Activated CD8-positive, alpha-beta memory T cell treated with anti-CD3 and anti-CD28 coated beads, Interleukin-2, amount 50 U/mL, for 4 hours (primary cell): ENCODE measurements around the gene PRKCA.

Source experiments
- DNase-seq: peaks from one replicate; pipeline ENCODE4 v3.0.0-alpha.2; 2020

PRKCA gene

DNA sequence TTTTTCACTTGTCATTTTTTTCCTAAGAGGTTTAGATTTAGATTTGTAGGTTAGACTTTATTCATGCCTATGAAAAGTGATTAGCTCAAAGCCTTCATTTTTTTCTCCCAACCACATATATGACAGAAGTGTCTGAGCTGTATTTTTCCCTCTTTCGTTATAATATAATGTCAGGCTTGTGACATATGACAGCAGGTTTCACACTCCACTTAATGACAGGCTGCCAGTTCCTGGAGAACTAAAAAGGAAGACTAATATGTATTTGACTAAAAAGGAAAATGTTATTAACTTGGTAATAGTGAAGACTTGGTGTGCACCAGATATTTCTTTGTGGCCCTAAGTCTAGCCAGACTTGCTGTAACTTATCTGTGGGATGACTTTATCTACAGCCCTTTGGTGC is 331.8 kb downstream of the PRKCA start:
- no peak for DNase-seq

DNA sequence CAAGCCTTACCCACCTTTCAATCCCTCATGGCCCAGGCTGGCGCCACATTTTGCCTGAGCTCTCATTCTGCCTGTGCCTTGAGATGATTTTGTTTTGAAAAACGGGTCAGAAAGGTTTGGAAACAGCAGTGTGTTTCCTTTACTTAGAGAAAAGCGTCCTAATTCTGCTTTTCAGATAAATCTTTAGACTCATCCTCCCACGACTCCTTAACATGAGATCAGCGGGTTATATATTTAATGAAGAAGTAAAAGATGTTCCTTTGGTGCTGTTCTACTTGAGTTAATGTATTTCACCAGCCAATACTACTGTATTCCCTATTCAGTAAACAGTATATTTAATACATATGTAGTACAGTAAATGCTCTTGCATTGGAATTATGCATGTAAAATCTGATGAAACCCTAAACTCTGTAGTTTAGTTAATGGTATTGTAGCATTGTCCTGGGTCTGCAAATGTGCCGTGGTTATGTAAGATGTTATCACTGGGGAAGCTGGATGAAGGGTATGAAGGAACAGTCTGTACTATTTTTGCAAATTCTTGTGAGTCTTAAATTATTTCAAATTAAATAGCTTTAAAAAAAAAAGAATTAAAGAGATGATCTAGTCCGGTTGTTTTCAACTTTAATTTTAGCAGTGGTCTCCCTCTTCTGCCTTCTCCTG is 333.1 kb downstream of the PRKCA start:
- DNase-seq: no peak

DNA sequence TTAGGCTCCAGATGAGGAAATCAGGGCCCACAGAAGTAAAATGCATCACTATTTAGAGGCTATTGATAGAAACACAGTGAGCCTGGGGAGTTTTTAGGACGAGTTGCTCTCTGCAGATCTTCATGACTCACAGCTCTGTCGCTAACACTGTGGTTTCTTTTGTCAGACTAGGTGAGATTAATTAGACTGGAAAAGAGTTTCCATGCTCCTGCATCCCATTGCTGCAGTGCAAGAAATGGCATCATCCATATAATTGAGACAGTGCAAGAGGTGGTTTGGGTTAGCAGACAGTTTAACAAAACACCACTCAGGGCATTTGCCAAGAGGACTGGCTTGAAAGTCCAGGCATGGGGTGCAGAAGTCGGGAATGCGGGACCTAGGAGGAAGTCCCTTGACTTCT is 333.7 kb downstream of the PRKCA start:
- no peak for DNase-seq

DNA sequence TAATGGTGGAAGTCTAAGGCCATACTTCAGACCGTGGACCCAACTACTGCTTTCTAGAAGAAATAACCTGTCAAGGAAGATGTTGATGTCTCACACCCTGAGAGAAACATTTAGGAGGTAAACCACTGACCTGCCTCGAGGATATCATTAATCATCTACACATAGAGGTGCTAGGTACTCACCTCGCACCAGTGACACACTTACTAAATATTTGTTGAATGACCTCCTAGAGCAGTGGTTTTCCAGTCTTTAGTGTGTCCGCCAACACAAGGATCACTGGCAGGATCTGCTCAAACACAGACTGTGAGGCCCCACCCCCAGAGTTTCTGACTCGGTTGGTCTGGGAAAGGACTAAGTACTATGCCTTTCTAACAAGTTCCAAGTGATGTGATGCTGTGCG is 335.1 kb downstream of the PRKCA start:
- DNase-seq: no peak

DNA sequence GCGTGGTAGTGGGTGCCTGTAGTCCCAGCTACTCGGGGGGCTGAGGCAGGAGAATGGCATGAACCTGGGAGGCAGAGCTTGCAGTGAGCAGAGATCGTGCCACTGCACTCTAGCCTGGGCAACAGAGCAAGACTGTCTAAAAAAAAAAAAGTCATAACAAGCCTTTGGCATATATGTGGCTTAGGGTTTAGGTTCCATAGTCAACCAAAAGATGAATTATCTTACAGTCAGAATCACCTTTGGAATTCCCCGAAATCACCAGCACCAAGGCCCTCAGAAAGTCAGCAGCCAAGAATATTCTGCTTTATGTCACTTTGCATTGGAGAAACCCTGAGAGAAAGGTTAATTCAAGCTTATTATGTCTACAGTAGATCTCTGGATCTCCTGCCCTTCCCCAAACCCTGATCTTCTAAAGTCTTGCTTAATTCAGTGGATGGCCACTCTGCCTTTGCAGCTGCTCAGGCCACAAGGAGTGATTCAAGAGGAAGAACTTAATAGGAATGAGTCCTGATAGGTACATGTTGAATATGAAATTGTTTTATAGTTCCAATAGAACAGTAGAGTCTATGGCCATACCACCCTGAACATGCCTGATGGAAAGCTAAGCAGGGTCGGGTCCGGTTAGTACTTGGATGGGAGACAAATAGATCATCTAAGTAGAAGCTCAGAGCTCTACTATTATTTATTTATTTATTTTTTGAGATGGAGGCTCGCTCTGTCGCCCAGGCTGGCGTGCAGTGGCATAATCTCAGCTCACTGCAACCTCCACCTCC is 336.5 kb downstream of the PRKCA start:
- no peak for DNase-seq

DNA sequence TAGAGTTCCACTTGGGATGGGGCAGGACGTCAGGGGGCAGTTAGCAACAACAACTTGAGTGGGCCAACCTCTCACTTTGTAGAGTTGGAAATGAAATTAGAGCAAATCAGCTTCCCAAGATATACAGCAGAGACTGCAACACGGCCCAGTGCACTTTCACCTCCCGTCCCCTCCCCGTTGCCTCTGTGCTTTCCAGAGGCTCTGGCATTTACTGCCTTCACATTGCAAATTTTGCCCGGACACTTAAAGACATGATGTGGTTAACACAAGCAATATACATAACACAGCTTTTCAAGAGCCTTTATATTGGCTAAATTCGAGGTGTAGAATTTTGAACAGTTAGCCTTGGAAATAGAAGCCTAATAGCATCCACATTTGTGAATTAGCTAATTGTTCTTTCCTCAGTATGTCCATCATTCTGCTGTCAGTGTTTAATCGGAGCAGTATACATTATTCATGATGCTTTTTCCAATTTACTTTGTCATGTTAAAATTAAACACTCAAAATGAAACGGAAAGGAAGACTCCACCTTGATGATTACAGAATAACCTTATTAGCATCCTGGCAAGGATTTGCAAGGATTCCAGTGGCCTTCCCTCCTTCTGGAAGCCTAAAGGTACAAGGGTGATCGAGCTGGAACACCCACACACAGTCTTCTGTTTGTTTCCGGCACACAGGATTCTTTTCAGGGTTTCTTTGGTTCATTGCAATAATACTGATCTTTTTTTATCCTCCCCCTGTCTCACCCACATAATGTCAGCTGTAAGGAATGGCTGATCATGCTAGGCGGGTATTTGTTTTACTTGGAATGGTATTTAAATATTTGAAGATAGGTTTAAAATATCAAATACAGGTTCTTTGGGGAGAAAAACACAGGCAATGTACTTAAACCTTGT is 341.6 kb downstream of the PRKCA start:
- no peak for DNase-seq

DNA sequence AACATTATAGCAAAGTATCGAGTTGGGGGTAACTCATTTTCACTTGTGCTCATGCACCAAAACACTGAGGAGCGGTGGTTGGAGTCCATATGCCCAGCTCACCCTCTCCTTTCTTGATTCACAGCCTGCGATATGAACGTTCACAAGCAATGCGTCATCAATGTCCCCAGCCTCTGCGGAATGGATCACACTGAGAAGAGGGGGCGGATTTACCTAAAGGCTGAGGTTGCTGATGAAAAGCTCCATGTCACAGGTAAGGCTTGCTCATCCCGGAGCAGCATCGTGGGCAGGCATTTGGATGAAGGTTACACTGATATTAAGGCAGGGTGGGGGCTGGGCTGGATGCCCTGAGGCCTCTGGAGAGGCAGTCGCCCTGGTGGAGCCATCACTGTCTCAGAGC is 342.8 kb downstream of the PRKCA start:
- no peak for DNase-seq

DNA sequence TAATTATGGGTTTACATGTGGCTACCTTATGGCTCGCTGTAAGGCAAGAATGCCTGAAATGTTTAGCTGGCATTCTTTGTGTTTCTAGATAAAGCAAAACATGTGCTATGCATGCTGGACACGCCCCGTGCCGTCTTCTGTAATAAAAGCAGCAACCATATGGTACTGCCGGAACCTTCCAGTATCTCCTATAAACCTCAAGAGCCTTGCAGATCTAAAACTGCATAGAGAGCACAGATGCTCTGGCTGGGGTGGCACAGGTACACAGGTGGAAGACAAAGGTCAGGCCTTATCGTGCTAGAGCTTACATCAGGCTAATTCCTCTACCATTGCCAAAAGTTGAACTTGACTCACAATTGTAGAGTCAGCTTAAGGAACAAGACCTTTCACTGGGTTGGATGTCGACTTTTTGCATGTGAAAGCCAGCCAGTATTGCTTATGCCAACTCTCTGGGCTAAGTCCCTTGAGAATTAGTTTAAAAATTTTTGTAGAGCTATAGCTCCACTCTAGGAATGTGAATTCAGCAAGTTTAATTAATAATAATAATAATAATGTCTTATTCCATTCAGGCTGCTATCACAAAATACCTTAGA is 345.1 kb downstream of the PRKCA start:
- DNase-seq: no peak

DNA sequence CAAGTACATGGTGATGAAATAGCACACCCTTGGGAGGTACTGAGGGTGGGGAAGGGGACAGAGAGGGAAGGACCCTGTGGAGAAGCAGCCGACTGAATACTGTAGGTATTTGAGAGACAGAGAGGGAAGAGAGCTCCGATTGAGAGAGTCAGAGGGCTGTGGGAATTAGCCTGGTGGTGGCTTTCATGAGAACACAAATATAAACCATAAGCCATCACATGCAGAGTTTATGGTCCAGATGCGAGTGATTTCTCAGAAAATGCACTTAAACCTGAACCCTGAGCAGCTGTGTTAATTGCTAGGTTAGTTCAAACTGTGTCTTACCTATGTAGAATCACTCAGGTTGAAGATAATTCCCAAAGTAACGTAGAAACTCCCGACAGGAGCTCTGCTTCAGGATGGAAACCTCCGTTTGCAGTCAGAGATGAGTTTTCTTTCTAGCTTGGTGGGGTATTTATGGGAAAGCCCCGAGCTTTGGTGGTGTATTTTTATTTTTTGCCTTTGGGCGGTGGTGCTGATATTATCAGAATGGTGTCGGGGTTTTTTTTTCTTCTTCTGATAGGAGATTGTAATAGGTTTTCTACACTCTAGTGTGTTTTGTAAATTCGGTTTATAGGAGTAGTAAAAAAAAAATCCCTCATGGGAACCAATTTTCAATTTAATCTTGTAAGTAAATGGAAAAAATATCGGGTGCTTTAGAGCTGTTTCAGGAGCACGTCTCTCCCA is 347.6 kb downstream of the PRKCA start:
- DNase-seq: no peak

DNA sequence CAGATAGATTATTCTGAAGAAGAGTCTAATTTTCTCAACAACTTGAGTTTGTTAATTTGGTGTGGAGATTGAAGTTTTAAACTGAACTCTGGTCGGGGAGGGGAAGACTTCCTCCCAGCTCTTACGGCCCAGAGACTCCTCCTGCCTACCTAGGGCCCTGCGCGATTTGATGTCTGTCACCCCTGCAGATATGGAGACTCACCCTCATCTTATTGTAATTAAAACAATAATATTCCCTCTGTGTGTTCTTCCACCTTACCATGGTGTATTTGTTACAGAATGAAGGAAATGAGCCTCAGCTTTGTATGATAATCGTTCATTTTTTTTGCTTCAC is 348.1 kb downstream of the PRKCA start:
- no peak for DNase-seq

DNA sequence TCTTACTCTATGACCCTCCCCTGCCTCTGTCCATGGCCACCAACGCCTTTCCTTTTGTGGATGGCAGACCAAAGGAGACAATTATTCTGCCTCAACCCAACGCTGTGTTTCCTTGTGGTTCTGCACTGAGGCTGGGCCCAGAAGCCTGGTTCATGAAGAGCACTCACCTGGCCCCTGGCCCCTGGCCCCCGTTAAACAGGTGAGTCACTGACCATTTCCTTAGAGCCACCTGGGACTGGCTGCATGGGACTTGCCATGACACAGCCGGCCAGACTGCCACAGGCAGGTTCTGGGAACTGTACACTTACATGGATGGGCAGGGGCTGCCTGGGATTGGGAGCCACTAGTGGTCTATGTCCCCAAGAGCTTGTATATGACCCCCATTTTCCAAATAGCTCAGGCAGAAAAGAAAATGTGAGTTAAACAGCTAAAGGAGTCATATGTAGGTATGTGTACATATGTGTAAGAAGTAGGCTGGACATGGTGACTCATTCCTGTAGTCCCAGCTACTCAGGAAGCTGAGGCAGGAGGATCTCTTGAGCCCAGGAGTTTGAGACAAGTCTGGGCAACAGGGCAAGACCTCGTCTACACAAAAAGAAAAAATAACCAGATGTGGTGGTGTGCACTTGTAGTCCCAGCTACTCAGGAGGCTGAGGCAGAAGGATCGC is 350.6 kb downstream of the PRKCA start:
- no peak for DNase-seq

DNA sequence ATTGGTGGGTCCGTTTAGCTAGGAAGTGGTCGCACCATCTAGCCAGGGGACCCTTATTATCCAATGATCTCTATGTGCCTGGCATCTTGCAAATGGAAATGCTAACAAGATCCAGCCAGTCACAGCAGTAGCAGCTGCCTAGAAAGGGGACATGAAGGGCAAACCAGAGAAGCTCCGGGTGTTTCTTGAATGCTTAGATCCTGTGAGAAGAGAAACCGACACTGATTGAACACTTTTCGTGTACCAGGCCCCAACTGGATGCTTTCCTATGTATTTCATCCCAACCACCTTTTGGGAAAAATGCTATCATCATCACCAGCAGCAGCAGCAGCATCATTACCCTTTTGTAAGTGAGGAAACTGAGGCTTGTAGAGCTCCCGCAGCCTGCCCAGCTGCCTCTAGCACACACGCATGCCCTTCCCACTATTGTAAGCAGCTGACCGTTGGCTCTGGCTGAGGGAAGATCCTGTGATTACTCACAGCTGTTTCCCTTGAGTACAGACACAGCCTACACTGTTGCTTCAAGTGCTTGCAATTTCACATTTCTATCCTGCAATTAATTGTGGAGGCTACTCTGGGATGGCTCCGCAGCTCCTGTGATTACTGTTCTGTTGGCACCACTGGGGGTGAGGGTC is 351.8 kb downstream of the PRKCA start:
- no peak for DNase-seq

DNA sequence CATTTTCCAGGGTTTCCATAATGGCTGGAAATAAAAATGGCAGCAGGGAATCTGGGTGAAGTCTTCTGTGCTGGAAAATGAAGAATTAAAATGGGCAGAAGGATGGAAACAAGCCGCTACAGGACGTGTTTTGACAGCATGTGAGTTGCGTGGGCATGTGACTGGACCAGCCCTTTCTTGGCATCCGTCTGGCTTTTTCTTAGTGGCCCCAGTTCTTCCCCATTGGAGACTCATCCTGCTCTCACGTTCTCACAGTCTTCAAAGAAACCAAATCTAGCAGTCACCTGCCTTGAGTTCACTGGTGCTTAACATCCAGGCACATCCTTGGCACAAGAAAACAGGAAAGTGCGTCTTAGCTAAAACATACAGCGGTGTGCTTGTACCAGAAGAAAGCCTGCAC is 352.4 kb downstream of the PRKCA start:
- DNase-seq: no peak

DNA sequence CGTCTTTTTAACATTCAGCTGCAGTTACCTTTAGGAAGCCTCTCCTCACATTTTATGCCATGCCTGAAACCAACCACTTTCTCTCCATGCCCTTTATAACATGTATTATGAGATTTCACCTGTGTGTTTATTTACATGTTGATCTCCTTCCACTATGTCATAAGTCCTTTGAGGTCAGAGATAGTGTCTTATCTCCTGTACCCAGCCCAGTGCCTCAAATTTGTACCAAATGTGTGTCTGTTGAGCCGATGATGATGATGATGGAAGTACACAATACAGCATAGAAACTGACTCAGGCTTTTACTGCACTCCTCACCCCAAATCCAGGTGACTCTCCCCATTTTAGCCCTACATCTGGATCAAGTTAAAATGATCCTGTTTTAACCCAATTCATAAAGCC is 353.0 kb downstream of the PRKCA start:
- no peak for DNase-seq

DNA sequence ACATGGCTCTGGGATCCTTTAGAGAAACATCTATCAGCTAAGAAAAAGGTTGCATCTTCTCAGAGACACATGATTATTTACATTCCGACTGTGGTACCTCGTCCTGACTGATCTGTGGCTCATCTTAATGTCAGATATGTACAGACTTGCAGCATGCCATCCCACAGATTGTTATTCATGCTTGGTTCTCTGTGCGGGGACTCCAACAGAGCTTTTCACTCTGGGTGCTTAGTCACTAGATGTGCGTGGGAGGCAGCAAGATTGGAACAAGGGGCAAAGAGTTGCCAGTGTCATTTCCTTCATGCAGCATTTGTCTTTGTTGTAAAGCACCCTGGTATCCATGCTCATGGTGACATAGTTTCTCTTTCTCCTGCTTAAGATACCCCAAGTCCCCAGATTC is 353.4 kb downstream of the PRKCA start:
- DNase-seq: peak; percentile 53

DNA sequence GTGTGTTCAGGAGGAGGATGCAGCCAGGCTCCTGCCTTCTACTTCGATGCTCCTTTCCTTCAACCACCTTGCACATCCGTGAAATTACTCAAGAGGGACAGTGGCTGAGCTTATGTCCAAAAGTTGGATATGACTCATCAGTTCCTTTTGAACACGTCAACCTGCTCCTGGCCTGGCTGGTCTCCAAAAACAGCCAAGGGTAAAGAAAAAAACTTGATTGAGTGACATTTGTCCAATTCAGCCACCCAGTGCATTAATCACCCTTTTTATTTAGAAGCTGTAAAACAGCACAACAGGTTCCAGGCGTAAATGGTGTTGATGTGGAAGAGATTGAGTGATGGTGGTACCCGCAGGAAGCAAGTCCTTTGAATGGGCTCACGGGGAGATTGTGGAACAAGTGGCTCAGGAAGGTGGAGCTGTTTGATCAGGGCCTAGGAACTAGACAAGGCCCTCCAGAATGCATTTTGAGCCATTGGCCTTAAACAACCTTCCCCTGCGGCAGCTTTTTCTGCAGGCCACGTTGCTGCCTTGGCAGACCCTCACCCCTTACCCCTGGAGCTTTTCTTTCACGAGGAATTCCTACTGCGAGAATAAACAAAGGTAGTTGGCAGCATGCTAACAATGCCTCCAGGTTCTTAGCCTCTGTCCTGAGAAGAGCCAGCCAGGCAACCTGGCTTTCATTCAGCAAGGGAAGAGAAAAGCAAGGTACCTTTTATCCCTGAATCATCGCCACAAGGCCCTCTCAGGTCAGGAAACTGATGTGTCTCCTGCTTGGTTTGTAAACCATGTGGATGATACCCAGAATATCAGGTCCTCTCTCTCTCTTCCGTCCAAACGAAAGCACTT is 359.2 kb downstream of the PRKCA start:
- DNase-seq: no peak

DNA sequence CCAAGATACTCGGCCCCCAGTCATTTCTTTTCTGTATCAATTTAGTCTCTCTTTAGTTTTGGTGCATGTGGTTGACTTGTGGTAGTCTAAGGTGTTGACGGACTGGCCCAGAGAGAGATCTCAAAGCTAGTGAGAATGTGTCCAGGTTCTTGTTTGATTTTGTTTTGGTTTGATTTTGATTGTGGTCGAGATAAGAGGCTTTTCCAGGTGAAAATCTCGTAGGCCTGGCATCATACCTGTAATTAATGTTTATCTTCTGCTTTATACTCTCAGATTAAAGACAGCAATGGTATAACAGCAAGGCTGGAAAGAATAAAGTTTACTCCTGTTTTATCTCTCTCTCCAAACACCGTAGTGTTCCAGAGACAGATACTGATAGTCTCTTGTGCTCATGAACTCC is 360.1 kb downstream of the PRKCA start:
- no peak for DNase-seq

DNA sequence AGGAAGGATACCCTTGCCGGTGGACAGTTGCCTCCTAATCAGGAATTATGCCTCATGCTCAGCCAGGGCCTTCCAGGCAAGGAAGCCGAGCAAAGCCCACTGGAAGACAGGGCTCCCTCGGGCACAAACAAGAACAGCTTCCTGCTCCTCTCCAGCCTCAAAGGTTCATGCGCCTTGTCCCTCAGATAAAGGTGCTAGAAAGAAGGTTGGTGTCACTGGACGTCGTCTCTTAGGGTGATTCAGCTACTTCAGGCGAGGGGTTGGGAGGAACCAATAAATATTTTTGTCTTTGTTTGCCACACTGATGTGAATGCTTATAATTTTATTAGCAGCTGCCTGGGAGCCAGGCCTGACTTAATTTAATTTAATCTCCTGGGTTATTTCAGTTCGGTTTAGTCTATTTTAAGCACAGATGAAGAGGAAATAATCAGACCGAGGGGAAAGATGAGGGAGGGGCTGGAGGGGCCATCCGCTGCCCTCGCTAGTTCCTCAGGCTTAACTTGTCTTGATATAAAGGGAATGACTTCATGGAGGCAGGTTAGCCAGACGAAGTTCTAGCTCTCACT is 360.7 kb downstream of the PRKCA start:
- DNase-seq: no peak

DNA sequence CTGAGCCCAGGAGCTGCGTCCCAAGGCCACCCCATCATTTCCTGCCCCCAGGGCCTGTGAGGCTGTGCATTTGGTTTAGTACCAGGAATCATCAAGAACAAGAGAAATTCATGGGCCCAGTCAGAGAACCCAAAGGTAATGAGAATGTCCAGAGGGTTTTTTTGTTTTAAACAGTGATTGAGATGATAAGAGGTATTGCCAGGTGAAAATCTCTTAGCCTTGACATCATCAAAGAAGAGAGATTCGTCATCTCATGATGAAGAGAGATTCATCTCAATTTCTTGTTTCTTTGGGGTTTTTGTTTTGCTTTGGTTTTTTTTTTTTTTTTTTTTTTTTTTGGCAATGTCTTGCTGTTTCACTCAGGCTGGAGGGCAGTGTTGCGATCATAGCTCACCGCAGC is 361.9 kb downstream of the PRKCA start:
- DNase-seq: no peak

DNA sequence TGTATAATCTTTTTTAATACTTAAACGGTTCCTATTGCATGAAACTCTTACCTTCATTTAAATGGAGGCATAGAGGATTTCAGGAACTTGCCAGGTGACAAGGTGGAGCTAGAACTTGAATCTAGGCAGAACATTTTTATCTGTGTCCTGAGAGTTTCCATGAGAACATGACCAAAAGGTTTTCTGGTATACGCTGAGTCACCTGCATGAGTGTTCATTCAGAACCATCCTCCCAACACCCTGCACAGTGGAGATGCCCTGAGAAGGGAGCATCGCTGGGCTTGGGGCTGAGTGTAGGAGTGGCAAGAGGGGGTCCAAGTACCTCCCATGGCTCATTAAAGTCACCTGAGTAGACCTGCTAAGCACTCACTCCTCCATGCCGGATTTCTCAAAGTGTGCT is 362.8 kb downstream of the PRKCA start:
- DNase-seq: no peak
